ENCODE data around the gene SOX6.

GRCh38 chr11:16009021-16009420 lies 347.3 kb downstream of the SOX6 start:
- TF ChIP-seq CTCF (conservative IDR thresholded peaks at IDR 0.05 in 1 of 2, IDR thresholded peaks at IDR 0.05 in 1 of 2; ENCODE audit: extremely low read depth in 1 of 2, insufficient read depth in 1 of 2, low read depth in 1 of 2, low read length in 2 of 2): no peak
- TF ChIP-seq EZH2 (IDR thresholded peaks at IDR 0.05; ENCODE audit: borderline replicate concordance, low read length): no peak

All from mammary epithelial cell (primary cell).